Mucosa of stomach (tissue), 1 donor: ENCODE measurements around the gene SEMA3D.

ENCODE experiments used
- H3K27me3 ChIP-seq: one replicate; pipeline ENCODE4 v1.7.0; 2013; ENCODE audit warnings: mild to moderate bottlenecking, low read length; ENCODE audit not compliant: control insufficient read depth, insufficient read depth
- H3K36me3 ChIP-seq: one replicate; pipeline ENCODE4 v1.7.0; 2013; ENCODE audit warnings: low read length; ENCODE audit not compliant: control insufficient read depth, insufficient read depth
- H3K4me1 ChIP-seq: one replicate; pipeline ENCODE4 v1.7.0; 2013; ENCODE audit warnings: mild to moderate bottlenecking, low read length; ENCODE audit not compliant: control insufficient read depth, insufficient read depth
- H3K4me3 ChIP-seq: one replicate; pipeline ENCODE4 v1.7.0; 2013; ENCODE audit warnings: low read length
- H3K9ac ChIP-seq: one replicate; pipeline ENCODE4 v1.7.0; 2013; ENCODE audit warnings: mild to moderate bottlenecking, low read length, moderate library complexity
- H3K9me3 ChIP-seq: one replicate; pipeline ENCODE4 v1.7.0; 2013; ENCODE audit warnings: mild to moderate bottlenecking, low read length, moderate library complexity; ENCODE audit not compliant: control insufficient read depth
- donor health status: Pancreatic carcinoma.

Gene SEMA3D

DNA sequence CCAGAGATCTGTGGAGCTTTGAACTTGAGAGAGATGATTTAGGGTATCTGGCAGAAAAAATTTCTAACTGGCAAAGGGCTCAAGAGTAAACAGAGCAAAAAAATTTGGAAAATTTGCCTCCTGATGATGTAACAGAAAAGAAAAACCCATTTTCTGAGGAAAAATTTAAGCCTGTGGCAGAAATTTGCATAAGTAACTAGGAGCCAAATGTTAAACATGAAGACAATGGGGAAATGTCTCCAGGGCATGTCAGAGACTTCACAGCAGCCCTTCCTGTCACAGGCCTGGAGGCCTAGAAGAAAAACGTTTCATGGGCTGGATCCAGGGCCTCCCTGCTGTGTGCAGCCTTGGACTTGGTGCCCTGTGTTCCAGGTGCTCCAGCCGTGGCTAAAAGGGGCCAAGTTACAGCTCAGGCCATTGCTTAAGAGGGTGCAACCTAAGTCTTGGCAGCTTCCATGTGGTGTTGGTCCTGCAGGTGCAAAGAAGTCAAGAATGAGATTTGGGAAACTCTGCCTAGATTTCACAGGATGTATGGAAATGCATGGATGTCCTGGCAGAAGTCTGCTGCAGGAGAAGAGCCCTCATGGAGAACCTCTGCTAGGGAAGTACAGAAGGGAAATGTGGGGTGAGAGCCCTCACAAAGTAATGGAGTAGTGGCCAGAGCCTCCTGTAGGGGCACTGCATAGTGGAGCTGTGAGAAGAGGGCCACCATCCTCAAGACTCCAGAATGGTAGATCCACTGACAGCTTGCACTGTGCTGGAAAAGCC, 8.1 kb downstream of the SEMA3D start:
- no peaks in the 10 kb centered on the region for H3K27me3 ChIP-seq

DNA sequence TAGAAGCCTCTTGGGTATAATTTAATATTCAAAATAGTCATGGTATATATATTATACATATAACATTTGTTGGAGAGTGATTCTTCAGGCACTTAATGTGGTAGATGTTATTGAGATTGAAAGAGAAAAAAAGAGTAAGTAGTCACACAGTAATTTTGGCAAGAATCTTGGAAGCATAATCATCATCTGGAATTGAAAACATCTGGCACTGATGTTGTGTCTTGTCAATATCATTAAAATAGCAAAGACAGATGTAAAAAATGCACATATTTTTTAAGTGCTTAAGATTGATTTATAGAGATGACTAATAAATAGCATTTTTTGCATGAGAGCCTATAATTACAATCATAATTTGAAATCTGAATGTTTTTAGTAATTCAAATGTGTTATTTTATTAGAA, 9.5 kb downstream of the SEMA3D start:
- Histone ChIP-seq H3K4me3 (no peak overlapping the region), H3K9ac (no peak overlapping the region), H3K4me1 (no peaks in the 10 kb centered on the region), H3K9me3 (no peaks in the 10 kb centered on the region), H3K36me3 (no peaks in the 10 kb centered on the region), H3K27me3 (no peaks in the 10 kb centered on the region)

More for the DNA sequence above, 8.1 kb downstream of the SEMA3D start:
- Histone ChIP-seq H3K36me3 (no peaks in the 10 kb centered on the region), H3K9me3 (no peaks in the 10 kb centered on the region), H3K4me1 (no peaks in the 10 kb centered on the region), H3K9ac (no peak overlapping the region), H3K4me3 (no peak overlapping the region)

DNA sequence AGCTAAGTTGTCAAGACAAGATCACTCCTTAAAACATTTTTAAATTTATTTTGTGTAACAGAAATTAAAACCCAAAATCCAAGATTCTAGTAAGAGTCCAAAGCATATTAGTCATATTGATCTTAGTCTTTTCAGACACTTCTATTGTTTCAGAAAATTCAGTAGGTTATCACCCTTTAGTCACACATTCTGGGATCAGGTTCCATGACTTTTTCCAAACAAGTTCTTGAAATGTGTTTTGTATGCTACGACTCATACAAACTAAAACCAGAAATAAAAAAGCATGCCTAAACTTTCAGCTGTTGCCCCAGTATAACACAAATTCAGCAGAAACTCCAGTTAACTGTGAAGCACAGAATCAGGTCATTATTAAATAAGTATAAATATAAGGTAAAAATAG, 10.7 kb downstream of the SEMA3D start:
- no peaks in the 10 kb centered on the region for H3K27me3 ChIP-seq
- H3K4me3 ChIP-seq: no peak overlapping the region
- no peaks in the 10 kb centered on the region for H3K4me1 ChIP-seq
- H3K36me3 ChIP-seq: no peaks in the 10 kb centered on the region
- no peak overlapping the region for H3K9ac ChIP-seq
- H3K9me3 ChIP-seq: no peaks in the 10 kb centered on the region

DNA sequence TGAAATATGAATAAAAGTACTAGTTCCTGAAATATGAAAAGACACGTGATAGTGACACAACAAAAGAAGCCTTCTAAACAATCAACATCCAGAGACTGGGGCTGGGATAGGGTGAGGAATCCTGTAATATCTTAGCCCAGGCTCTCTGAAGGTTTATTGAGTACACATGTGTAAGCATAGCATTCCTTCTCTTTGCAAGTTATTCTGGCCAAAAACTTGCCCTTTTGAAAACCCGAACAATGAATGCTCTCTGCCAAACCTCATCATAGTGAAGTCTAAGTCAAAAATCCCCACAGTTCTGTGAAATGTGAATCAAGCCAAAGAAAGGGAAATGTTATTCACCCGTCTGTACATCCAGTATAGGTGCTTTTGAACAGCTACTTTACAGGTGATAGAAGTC, 11.6 kb downstream of the SEMA3D start:
- Histone ChIP-seq H3K4me1 (no peaks in the 10 kb centered on the region), H3K9me3 (no peaks in the 10 kb centered on the region), H3K27me3 (no peaks in the 10 kb centered on the region), H3K36me3 (no peaks in the 10 kb centered on the region), H3K4me3 (no peak overlapping the region), H3K9ac (no peak overlapping the region)

DNA sequence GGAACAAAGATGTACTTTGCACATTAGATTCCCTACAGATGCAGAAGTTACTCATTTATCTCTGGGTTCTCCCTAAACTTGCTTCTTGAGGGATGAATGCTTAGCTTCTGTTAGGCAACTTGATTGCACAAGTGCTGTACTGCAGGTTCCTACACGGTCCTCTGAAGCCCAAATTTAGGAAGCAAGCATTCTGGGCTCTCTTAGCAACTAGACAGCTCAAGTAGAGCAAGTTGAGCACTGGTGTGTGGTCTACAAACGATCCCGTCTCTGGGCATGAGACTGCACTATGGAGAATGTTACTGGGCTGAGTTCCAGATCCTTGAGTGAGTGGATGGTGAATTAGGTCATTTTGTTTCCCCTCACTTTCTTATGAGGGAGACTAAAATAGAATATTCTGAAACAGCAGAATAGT, 14.3 kb downstream of the SEMA3D start:
- H3K4me3 ChIP-seq: no peak overlapping the region

DNA sequence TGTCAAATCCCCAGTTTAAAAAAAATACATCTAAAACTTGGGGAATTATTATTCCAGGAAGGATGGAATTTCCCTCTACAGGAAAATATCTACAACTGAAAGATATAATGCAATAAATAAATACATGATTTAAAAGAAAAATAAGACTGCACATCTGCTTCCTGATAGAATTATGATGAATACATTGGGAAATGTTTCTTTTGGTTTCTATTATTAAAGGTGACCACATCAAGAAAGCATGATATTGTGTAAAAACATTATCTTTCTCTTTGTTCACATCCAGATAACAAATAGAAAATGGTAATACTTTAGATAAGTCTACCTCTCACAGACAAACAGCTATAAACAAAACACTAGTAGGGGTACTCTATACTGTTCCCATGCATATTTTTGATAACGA, 19.2 kb downstream of the SEMA3D start:
- no peaks in the 10 kb centered on the region for H3K36me3 ChIP-seq
- H3K27me3 ChIP-seq: no peaks in the 10 kb centered on the region
- H3K9ac ChIP-seq: no peak overlapping the region
- no peaks in the 10 kb centered on the region for H3K4me1 ChIP-seq
- no peaks in the 10 kb centered on the region for H3K9me3 ChIP-seq
- H3K4me3 ChIP-seq: no peak overlapping the region

More for the DNA sequence above, 14.3 kb downstream of the SEMA3D start:
- Histone ChIP-seq H3K27me3 (no peaks in the 10 kb centered on the region), H3K9ac (no peak overlapping the region), H3K4me1 (no peaks in the 10 kb centered on the region), H3K9me3 (no peaks in the 10 kb centered on the region), H3K36me3 (no peaks in the 10 kb centered on the region)

DNA sequence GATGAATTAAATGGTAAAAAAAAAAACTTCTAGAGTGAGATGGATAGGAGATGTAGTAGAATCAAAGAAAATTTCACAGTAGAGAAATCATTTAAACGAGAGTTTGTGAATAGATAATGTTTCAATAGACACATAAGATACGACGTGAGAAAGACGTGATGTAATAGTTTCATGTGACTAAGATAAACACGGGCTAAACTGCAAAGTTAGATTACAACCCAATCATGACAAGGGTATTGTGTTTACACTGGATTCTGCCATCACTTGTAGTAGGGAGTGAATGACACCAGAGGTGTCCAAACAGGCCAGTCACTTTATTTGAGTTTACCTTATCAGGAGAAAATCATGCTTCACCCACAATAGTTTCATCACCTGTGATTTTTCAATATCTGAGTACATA, 21.6 kb downstream of the SEMA3D start:
- H3K4me3 ChIP-seq: no peak overlapping the region
- H3K9me3 ChIP-seq: no peaks in the 10 kb centered on the region
- H3K9ac ChIP-seq: no peak overlapping the region
- H3K36me3 ChIP-seq: no peaks in the 10 kb centered on the region
- no peaks in the 10 kb centered on the region for H3K4me1 ChIP-seq
- H3K27me3 ChIP-seq: no peaks in the 10 kb centered on the region

DNA sequence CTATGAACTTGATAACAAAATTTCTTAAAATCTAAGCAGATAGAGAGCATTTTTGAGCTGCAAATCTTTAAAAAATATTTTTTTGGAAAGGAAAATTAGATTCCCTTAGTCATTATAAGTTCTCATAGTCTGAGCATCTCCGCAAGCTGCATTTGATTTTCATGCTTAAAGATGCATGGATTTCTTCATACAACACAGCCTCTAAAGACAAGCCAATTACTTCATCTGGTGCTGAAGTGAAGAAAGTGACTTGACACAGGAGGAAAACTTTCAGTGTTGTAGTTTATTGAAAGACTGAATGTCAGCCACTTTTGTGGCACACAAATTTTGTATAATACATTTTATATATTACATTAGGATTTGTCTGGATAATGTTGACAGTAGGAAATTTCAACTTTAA, 22.5 kb downstream of the SEMA3D start:
- Histone ChIP-seq H3K9me3 (no peaks in the 10 kb centered on the region), H3K36me3 (no peaks in the 10 kb centered on the region), H3K4me3 (no peak overlapping the region), H3K4me1 (no peaks in the 10 kb centered on the region), H3K27me3 (no peaks in the 10 kb centered on the region), H3K9ac (no peak overlapping the region)

DNA sequence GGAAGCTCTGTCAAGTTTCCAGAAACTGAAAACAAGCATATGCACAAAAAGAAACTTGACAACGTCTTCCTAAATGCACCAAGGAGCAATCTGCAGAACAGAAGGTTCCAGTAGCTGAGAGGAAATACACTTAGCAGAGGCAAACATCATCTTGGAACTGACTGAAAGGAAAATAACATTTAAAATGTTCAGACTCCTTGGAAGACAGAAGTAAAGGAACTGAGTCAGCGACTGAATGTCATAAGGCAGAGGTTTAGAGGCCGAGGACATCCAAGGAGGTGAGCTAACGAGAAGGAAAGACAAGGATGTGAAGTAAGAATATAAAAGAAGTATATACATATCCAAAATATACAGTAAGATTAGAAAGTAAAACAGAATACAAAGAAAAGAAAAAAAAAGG, 24.1 kb downstream of the SEMA3D start:
- no peaks in the 10 kb centered on the region for H3K36me3 ChIP-seq
- H3K9ac ChIP-seq: no peak overlapping the region
- H3K27me3 ChIP-seq: no peaks in the 10 kb centered on the region
- H3K9me3 ChIP-seq: no peaks in the 10 kb centered on the region
- H3K4me1 ChIP-seq: no peaks in the 10 kb centered on the region
- no peak overlapping the region for H3K4me3 ChIP-seq

DNA sequence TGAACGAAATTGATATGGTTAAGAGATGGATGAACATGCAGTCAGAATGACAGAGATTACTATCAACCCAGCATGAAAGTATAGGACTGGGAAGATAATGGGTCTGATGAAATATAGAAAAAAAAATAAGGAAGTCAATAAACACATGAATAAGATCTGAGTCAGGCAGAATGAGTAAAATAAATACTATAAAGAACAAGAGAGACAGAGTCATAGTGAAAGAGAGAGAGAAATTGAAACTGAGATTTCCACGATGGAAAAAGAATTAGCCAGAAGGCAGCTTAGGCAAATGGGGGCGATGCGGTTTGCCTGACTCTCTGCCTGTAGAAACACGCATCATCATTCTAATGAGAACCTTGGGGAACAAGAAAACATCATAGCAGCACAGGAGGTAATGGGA, 26.6 kb downstream of the SEMA3D start:
- Histone ChIP-seq H3K9ac (no peak overlapping the region), H3K4me3 (no peak overlapping the region), H3K27me3 (no peaks in the 10 kb centered on the region), H3K36me3 (no peaks in the 10 kb centered on the region), H3K4me1 (no peaks in the 10 kb centered on the region), H3K9me3 (no peaks in the 10 kb centered on the region)

DNA sequence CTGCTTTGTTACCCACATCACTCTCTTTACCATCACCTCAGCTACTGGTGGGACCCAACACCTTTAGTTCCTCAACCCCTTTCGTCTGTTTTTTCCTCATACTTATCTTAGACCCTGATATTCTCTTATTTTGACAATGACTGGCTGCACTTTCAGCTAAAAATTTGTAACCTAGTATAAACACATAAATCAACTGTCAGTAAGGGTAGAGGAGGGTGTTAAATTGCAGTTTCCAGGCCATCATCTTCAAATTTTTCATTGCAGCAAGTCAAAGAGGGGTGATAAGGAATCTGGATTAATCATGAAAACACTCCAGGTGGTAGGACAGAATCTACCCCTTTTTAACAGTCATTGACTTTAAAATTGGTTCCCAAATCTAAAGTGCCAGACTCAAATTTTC, 27.9 kb downstream of the SEMA3D start:
- no peaks in the 10 kb centered on the region for H3K27me3 ChIP-seq
- H3K36me3 ChIP-seq: no peaks in the 10 kb centered on the region
- no peaks in the 10 kb centered on the region for H3K9me3 ChIP-seq
- no peaks in the 10 kb centered on the region for H3K4me1 ChIP-seq
- H3K9ac ChIP-seq: no peak overlapping the region
- H3K4me3 ChIP-seq: no peak overlapping the region

DNA sequence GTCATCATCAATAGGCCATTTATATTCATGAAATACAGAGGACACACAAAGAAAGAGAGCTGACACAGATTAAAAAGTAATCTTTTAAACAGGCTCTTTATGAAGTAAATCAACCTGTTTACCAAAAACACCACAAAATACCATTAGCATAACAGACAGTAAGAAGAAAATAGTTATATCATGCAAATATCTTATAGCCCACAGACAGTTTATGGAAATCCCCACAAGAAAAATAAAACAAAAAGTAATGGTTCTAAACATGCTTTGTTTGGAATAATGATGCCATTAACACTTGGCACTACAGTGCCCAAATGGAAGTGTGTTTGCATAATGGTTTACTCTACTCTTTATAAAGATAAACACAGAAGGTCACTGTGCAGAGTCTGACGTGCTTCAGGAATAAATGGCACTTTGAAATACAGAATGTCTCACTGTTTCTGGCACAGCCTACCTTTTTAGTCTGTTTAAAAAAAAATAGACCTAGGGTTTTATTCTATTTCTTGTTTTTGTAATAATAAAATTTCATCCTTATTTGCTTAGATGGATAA, 30.1 kb downstream of the SEMA3D start:
- H3K4me3 ChIP-seq: no peak overlapping the region
- H3K27me3 ChIP-seq: no peaks in the 10 kb centered on the region
- no peaks in the 10 kb centered on the region for H3K36me3 ChIP-seq
- no peaks in the 10 kb centered on the region for H3K4me1 ChIP-seq
- H3K9me3 ChIP-seq: no peaks in the 10 kb centered on the region
- H3K9ac ChIP-seq: no peak overlapping the region
